OCI-LY7 (cell line): Measurements from ENCODE around the gene METTL17.

Experiments used
- EZH2phosphoT487 ChIP-seq: fragments of 200-600 bp; sonication (generic); IDR thresholded peaks from 2 replicates; pipeline ENCODE4 v1.6.1; 2018; ENCODE audit warnings: low read depth, borderline replicate concordance, mild to moderate bottlenecking, mixed run types, antibody characterized with exemption, low read length, moderate library complexity, mixed read lengths
- TF ChIP-seq, protein P1 (sequence below): fragments of 200-600 bp; sonication (generic); conservative IDR thresholded peaks from 2 replicates; pipeline ENCODE4 v1.5.1; 2014; ENCODE audit warnings: mild to moderate bottlenecking, antibody characterized with exemption, low read length, moderate library complexity, mixed read lengths

DNA sequence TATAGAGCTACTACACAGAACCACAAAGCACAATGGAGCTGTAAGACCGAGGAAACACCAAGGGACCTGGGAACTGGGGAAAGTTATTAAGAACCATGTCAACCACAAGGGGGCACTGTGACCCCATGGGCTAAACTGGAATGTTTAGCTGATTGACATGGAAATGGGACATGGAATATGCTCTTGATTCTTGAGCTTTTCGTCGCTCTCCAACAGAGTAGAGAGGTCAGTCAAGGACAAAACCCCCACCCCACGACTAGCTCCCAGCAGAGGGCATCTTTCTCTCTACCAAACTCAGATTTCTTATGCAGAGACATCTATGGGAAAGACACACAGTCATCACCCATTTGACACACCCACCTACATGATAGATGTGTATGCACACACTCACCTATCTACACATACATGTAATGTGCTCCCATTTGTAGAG is 25.0 kb downstream of the METTL17 start:
- TF ChIP-seq, protein P1, sequence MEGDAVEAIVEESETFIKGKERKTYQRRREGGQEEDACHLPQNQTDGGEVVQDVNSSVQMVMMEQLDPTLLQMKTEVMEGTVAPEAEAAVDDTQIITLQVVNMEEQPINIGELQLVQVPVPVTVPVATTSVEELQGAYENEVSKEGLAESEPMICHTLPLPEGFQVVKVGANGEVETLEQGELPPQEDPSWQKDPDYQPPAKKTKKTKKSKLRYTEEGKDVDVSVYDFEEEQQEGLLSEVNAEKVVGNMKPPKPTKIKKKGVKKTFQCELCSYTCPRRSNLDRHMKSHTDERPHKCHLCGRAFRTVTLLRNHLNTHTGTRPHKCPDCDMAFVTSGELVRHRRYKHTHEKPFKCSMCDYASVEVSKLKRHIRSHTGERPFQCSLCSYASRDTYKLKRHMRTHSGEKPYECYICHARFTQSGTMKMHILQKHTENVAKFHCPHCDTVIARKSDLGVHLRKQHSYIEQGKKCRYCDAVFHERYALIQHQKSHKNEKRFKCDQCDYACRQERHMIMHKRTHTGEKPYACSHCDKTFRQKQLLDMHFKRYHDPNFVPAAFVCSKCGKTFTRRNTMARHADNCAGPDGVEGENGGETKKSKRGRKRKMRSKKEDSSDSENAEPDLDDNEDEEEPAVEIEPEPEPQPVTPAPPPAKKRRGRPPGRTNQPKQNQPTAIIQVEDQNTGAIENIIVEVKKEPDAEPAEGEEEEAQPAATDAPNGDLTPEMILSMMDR = peak; percentile 98
- no peak for TF ChIP-seq EZH2phosphoT487
